ENCODE measurements around the gene TANGO2.

TANGO2 gene

GRCh38 chr22:19986011-19986409, 34.9 kb upstream of the TANGO2 start:
- no peaks in the 10 kb centered on the region for H3K9me3 ChIP-seq (ENCODE audit: severe bottlenecking)
- H3K36me3 ChIP-seq: peaks cover 9% of the 10 kb centered on the region; the same call in 1 of the 2 replicates
- TF ChIP-seq, protein P1, sequence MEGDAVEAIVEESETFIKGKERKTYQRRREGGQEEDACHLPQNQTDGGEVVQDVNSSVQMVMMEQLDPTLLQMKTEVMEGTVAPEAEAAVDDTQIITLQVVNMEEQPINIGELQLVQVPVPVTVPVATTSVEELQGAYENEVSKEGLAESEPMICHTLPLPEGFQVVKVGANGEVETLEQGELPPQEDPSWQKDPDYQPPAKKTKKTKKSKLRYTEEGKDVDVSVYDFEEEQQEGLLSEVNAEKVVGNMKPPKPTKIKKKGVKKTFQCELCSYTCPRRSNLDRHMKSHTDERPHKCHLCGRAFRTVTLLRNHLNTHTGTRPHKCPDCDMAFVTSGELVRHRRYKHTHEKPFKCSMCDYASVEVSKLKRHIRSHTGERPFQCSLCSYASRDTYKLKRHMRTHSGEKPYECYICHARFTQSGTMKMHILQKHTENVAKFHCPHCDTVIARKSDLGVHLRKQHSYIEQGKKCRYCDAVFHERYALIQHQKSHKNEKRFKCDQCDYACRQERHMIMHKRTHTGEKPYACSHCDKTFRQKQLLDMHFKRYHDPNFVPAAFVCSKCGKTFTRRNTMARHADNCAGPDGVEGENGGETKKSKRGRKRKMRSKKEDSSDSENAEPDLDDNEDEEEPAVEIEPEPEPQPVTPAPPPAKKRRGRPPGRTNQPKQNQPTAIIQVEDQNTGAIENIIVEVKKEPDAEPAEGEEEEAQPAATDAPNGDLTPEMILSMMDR (IDR thresholded peaks at IDR 0.05; ENCODE audit: low read depth, low read length): no peak
- no peak for DNase-seq
- peak overlapping the region; percentile 60 for H3K4me3 ChIP-seq (ENCODE audit: low read depth, low read length)
- H3K27ac ChIP-seq: no peak overlapping the region
- no peaks in the 10 kb centered on the region for H3K27me3 ChIP-seq (ENCODE audit: insufficient read depth, low read depth, severe bottlenecking)

DNA sequence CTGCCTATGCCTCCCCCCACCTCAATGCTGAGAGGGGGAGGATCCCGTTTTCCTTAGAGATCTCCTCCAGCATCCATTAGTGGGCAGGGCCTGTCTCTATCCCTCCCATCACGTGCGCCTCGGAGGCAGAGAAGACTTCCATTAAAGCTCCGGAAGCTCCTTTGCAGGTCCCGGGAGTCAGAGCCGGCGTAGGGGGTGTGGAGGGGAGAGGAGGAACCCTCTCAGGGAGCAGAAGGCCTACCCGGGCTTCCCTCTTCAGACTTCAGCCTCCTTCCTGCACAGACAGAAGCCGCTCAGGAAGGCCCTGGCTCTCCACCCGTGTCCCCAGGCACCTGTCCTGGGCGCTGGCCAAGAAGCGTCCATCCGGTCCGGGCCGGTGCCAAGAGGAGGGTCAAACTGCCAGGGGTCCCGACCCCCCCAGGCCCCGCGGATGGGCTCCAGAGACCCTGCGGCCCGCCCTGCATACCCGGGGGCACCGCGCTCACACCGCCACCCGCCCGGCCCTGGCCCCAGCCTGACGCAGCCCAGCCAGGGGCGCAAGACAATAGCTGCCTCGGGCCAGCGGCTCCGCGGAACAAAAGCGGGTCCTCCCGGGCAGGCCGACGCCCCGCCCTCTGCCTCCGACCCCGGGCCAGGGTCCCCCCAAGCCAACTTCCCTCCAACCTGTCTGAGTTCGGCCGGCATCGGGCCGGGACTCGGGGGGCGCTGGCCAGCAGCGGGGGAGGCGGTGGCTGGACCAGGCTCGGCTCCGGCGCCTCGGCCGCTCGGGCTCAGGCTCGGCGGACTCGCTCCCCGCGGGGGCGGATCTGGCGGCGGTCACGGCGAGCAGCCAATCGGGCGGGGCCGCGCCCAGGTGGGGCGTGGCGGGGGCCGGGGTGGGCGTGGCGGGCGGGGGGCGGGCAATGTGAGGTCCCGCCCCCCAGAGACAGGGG, 34.2 kb upstream of the TANGO2 start:
- Histone ChIP-seq H3K9me3 (ENCODE audit: severe bottlenecking) (no peaks in the 10 kb centered on the region), H3K36me3 (peaks cover 2% of the 10 kb centered on the region; the same call in 1 of the 2 replicates), H3K27me3 (ENCODE audit: insufficient read depth, low read depth, severe bottlenecking) (no peaks in the 10 kb centered on the region), H3K27ac (peak overlapping the region; percentile 83), H3K4me3 (ENCODE audit: low read depth, low read length) (peak overlapping the region; percentile 60)
- TF ChIP-seq, protein P1 (IDR thresholded peaks at IDR 0.05; ENCODE audit: low read depth, low read length): no peak
- peak; percentile 85 for DNase-seq

- Histone ChIP-seq H3K36me3 (no peaks in the 10 kb centered on the region; the same call in 1 of the 2 replicates), H3K27ac (no peak overlapping the region), H3K4me3 (ENCODE audit: low read depth, low read length) (no peak overlapping the region), H3K9me3 (ENCODE audit: severe bottlenecking) (no peaks in the 10 kb centered on the region), H3K27me3 (ENCODE audit: insufficient read depth, low read depth, severe bottlenecking) (no peaks in the 10 kb centered on the region)
- TF ChIP-seq, protein P1 (IDR thresholded peaks at IDR 0.05; ENCODE audit: low read depth, low read length): no peak
- DNase-seq: no peak
Measured at GRCh38 chr22:19987394-19988306, 33.3 kb upstream of the TANGO2 start.

GRCh38 chr22:19988331-19988808, 32.5 kb upstream of the TANGO2 start:
- TF ChIP-seq, protein P1 (IDR thresholded peaks at IDR 0.05; ENCODE audit: low read depth, low read length): no peak
- Histone ChIP-seq H3K27ac (no peak overlapping the region), H3K4me3 (ENCODE audit: low read depth, low read length) (no peak overlapping the region)

GRCh38 chr22:19988965-19989724, 31.8 kb upstream of the TANGO2 start:
- TF ChIP-seq, protein P1 (IDR thresholded peaks at IDR 0.05; ENCODE audit: low read depth, low read length): no peak
- Histone ChIP-seq H3K27ac (no peak overlapping the region; the same call in 1 of the 2 replicates), H3K36me3 (no peaks in the 10 kb centered on the region; the same call in 1 of the 2 replicates), H3K9me3 (ENCODE audit: severe bottlenecking) (no peaks in the 10 kb centered on the region), H3K27me3 (ENCODE audit: insufficient read depth, low read depth, severe bottlenecking) (no peaks in the 10 kb centered on the region), H3K4me3 (ENCODE audit: low read depth, low read length) (no peak overlapping the region)
- no peak for DNase-seq

More at GRCh38 chr22:19988331-19988808, 32.5 kb upstream of the TANGO2 start:
- Histone ChIP-seq H3K9me3 (ENCODE audit: severe bottlenecking) (no peaks in the 10 kb centered on the region), H3K27me3 (ENCODE audit: insufficient read depth, low read depth, severe bottlenecking) (no peaks in the 10 kb centered on the region), H3K36me3 (no peaks in the 10 kb centered on the region; the same call in 1 of the 2 replicates)
- no peak for DNase-seq
